GM12873 (cell line): ENCODE measurements around the gene ARHGEF12.

Experiments
- TF ChIP-seq, protein P1 (sequence below): IDR thresholded peaks from 2 replicates; pipeline ENCODE4 v1.5.1; 2012; ENCODE audit warnings: low read depth, mild to moderate bottlenecking, moderate library complexity, low read length, control low read depth; ENCODE audit not compliant: insufficient read depth; ENCODE audit errors: missing control alignments

ARHGEF12 gene

DNA sequence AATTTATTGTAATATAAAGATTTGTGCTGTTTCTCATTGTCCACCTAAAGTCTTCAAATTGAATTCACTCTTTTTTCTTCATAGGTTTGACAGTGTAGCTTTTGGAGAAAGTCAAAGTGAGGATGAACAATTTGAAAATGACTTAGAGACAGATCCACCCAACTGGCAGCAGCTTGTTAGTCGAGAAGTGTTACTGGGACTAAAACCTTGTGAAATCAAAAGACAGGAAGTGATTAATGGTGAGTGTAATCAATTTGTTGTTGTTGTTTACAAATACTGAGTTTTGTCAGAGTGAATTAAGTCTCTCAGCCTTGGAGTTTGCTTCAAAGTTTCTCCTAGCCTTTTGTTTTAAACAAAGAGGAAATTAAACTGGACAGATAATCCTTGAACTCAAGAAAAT is 121.8 kb downstream of the ARHGEF12 start:
- TF ChIP-seq, protein P1, sequence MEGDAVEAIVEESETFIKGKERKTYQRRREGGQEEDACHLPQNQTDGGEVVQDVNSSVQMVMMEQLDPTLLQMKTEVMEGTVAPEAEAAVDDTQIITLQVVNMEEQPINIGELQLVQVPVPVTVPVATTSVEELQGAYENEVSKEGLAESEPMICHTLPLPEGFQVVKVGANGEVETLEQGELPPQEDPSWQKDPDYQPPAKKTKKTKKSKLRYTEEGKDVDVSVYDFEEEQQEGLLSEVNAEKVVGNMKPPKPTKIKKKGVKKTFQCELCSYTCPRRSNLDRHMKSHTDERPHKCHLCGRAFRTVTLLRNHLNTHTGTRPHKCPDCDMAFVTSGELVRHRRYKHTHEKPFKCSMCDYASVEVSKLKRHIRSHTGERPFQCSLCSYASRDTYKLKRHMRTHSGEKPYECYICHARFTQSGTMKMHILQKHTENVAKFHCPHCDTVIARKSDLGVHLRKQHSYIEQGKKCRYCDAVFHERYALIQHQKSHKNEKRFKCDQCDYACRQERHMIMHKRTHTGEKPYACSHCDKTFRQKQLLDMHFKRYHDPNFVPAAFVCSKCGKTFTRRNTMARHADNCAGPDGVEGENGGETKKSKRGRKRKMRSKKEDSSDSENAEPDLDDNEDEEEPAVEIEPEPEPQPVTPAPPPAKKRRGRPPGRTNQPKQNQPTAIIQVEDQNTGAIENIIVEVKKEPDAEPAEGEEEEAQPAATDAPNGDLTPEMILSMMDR, result no peak

DNA sequence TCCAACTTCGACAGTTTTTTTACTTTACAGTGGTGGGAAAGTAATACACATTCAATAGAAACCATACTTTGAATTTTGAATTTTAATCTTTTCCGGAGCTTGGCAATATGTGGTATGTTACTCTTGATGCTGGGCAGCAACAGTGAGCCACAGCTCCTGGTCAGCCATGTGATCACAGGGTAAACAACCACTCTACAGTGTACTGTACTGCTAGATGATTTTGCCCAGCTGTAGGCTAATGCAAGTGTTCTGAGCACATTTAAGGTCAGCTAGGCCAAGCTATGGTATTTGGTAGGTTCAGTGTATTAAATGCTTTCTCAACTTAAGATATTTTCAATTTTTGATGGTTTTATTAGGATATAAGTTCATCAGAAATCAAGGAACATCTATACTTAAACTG is 126.6 kb downstream of the ARHGEF12 start:
- TF ChIP-seq, protein P1, result no peak

DNA sequence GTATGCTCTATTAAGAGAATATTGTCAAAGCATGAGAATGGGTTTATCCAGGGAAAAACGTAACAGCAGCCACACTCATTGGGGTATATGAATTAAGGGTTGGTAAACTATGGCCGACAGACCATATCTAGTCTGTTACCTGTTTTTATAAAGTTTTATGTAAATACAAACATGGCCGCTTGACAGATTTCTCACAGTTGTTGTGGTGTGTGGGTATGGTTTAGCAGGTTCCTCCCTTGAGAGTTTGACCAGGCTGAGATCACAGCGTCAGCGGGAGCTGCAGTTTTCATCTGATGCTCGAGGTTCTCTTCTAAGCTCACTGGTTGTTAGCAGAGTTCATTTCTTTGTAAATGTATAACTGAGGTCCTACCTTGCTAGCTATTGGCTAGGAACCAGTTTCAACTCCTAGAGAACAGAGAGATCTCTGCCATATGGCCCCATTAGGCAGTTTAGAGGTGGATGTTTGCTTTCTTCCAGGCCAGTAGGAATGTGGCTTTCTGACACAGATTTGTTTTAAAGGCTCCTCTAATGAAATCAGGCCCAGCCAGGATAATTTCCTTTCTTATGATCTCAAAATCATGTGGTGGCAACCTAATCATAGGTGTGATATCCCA is 129.8 kb downstream of the ARHGEF12 start:
- TF ChIP-seq, protein P1, result no peak

DNA sequence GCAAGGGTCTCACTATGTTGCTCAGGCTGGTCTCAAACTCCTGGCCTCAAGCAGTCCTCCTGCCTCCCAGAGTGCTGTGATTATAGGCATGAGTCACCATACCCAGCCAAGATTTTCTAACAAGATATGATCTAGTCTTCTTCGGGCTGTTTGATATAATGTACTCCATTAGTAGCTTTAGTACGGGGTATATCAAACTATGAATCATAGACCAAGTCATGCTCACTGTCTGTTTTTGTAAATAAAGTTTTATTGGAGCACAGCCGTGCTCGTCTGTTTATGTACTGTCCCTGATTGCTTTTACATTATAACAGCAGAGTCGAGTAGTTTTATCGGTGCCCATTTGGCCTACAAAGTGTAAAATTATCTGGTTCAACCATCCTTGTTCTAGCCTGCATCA is 131.4 kb downstream of the ARHGEF12 start:
- TF ChIP-seq, protein P1, result no peak

DNA sequence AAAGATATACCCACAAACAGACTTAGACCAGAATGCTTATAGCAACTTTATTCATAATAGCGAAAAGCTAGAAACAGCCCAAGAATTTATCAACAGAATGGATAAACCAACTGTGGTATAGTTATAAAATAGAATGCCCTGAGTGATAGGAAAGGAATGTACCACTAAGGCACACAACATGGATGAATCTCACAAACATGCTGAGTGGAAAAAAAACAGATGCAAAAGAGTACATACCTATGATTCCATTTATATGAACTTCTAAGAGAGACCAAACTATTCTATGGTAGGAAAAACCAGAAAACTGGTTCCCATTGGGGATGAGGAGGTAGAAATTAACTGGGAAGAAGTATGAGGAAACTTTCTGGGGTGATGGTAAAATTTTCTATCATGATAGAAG is 134.9 kb downstream of the ARHGEF12 start:
- TF ChIP-seq, protein P1, result no peak

DNA sequence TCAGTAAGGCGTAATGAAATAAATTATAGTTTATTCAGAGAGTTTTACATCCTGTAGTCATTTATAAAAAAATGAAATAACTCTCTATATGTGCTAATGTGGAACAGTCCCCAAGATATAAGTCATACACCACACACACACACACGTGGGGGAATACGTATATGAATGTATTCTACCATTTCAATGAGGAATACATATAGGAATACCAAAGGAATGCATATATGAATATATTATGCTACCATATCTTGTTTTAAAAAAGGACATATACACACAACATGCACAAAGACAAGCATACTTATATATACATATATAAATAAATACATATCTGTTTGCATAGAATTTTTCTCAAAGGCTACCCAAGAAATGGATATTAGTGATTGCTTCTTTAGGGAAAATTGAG is 135.8 kb downstream of the ARHGEF12 start:
- TF ChIP-seq, protein P1, result no peak

DNA sequence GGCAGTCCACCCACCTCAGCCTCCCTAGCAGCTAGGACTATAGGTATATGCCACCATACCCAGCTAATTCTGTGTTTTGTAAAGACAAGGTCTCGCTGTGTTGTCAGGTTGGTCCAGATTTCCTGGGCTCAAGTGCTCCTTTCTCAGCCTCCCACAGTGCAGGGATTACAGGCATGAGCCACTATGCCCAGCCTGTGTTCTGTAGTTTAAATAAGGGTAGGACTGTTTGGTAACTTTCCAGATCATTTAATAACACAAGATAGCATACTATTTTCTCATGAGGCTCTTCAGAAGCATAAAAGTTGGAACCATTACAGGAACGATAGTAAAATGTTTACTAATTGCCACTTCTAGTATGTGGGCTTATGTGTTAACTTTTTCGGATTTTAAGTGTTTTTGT is 137.3 kb downstream of the ARHGEF12 start:
- TF ChIP-seq, protein P1, result no peak

DNA sequence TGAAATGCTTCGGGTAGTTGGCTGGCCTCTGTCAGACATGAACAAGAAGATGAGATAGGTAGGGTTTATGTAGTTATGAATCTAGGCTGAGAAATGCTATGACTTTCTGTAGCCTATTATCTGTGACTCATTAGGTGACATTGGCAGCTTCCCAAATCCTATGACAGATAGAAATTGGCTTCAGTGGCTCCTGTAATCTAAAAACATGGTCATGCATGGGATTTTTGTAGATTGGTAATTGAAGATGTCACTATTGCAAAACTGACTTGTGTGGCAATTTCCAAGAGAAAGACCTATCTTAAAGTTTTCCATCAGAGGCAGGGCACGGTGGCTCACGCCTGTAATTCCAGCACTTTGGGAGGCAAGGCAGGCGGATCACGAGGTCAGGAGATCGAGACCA is 145.9 kb downstream of the ARHGEF12 start:
- TF ChIP-seq, protein P1, result no peak
